Endothelial cell of umbilical vein (primary cell): Measurements from ENCODE around the gene MYO7B. TPM values are rescaled to one million over a fixed set of nuclear protein-coding genes. Genes with fewer than 3 reads are reported as not detected.

Experiments used
- BruUV-seq: library from RNA; stranded (reverse); fragments of 400-500 nt; replicated peaks from 2 replicates; lab custom pipeline; 2021; lab: Mats Ljungman, UMichigan
- CTCF ChIA-PET: fragments of 300-600, 350-600 bp; sonication (Branson Sonifier 250); formaldehyde crosslinking; loops from one replicate; lab custom pipeline; 2021; ENCODE audit warnings: antibody characterized with exemption, inconsistent platforms; lab: Charles Lee
- POLR2A ChIA-PET: fragments of 300-600, 350-600 bp; sonication (Branson Sonifier 250); formaldehyde crosslinking; loops from one replicate; lab custom pipeline; 2021; ENCODE audit warnings: antibody characterized with exemption, inconsistent platforms; lab: Charles Lee
- DNase-seq: peaks from one replicate; pipeline ENCODE4 v3.0.0-alpha.2; 2011; ENCODE audit warnings: low read depth, low spot score
- FAIRE-seq: peaks from 2 replicates; lab custom pipeline; 2011; peaks lifted over from hg19 to GRCh38; lab: Jason Lieb, UNC
- H2AFZ ChIP-seq: 2 replicates; pipeline ENCODE4 v1.6.0; 2012; ENCODE audit warnings: low read depth, low read length, control low read depth, inconsistent platforms
- H3K27ac ChIP-seq: 2 replicates; pipeline ENCODE4 v1.5.1; 2011; ENCODE audit warnings: low read depth, mild to moderate bottlenecking, control low read depth, low read length, moderate library complexity; ENCODE audit not compliant: insufficient read depth
- H3K27me3 ChIP-seq, 2 experiments: 2 replicates each; pipeline versions ENCODE4 v1.6.0 to v1.6.1; 2011; ENCODE audit warnings: low read length in 2 of 2, mixed read lengths in 1 of 2; ENCODE audit not compliant: control insufficient read depth in 2 of 2, insufficient read depth in 2 of 2
- H3K36me3 ChIP-seq, 2 experiments: 2 replicates in 1 of 2; 3 replicates in 1 of 2; pipeline ENCODE4 v1.5.1; 2011; ENCODE audit warnings: low read length in 2 of 2, mild to moderate bottlenecking in 1 of 2, moderate library complexity in 1 of 2; ENCODE audit not compliant: control insufficient read depth in 2 of 2, insufficient read depth in 2 of 2; ENCODE audit errors: extremely low read depth in 1 of 2
- H3K4me1 ChIP-seq: 3 replicates; pipeline ENCODE4 v1.5.1; 2011; ENCODE audit warnings: mild to moderate bottlenecking, low read length; ENCODE audit not compliant: control insufficient read depth, insufficient read depth; ENCODE audit errors: extremely low read depth
- H3K4me2 ChIP-seq: 2 replicates; pipeline ENCODE4 v1.6.1; 2011; ENCODE audit warnings: low read length, control low read depth, mixed read lengths; ENCODE audit not compliant: insufficient read depth
- H3K4me3 ChIP-seq, 3 experiments: fragments of 200-600 bp in 1 of 3; sonication (generic), shearing (Covaris generic) in 1 of 3; replicated peaks in 1 of 3; 2 replicates each; pipeline ENCODE4 v1.5.1; 2011 to 2016; ENCODE audit warnings: control low read depth in 3 of 3, low read length in 3 of 3, mild to moderate bottlenecking in 2 of 3, inconsistent platforms in 1 of 3, low read depth in 1 of 3, moderate library complexity in 1 of 3; ENCODE audit not compliant: insufficient read depth in 1 of 3
- H3K79me2 ChIP-seq: 2 replicates; pipeline ENCODE4 v1.6.0; 2012; ENCODE audit warnings: low read length, inconsistent platforms; ENCODE audit not compliant: control insufficient read depth, insufficient read depth
- H3K9ac ChIP-seq: replicated peaks from 2 replicates; pipeline ENCODE3; 2011; ENCODE audit warnings: low read length, control low read depth; ENCODE audit not compliant: insufficient read depth; ENCODE audit errors: extremely low read depth
- H3K9me1 ChIP-seq: replicated peaks from 3 replicates; pipeline ENCODE4 v1.6.0; 2011; ENCODE audit warnings: mild to moderate bottlenecking, low read length; ENCODE audit not compliant: control insufficient read depth, insufficient read depth; ENCODE audit errors: extremely low read depth
- H3K9me3 ChIP-seq: replicated peaks from 2 replicates; pipeline ENCODE4 v1.5.1; 2012; ENCODE audit warnings: low read length, inconsistent platforms; ENCODE audit not compliant: control insufficient read depth, insufficient read depth
- H4K20me1 ChIP-seq: replicated peaks from 2 replicates; pipeline ENCODE3; 2011; ENCODE audit warnings: mild to moderate bottlenecking, low read length; ENCODE audit not compliant: control insufficient read depth, insufficient read depth; ENCODE audit errors: extremely low read depth
- CTCF ChIP-seq, 2 donors: IDR thresholded peaks; 1 replicate in 1 of 2; 2 replicates in 1 of 2; pipeline ENCODE4 v1.5.1; 2011; ENCODE audit warnings: low read length in 2 of 2, mild to moderate bottlenecking in 2 of 2, moderate library complexity in 2 of 2, control low read depth in 1 of 2, inconsistent platforms in 1 of 2, low read depth in 1 of 2; ENCODE audit not compliant: insufficient read depth in 1 of 2; ENCODE audit errors: extremely low read depth in 1 of 2
- EZH2 ChIP-seq: IDR thresholded peaks from 2 replicates; pipeline ENCODE4 v1.6.1; 2012; ENCODE audit warnings: borderline replicate concordance, low read depth, mild to moderate bottlenecking, moderate library complexity, low read length, inconsistent platforms; ENCODE audit not compliant: severe bottlenecking
- FOS ChIP-seq: IDR thresholded peaks from 2 replicates; pipeline ENCODE4 v1.6.1; 2011; ENCODE audit warnings: mild to moderate bottlenecking, low read length, moderate library complexity, borderline replicate concordance; ENCODE audit not compliant: insufficient read depth
- GATA2 ChIP-seq: IDR thresholded peaks from 2 replicates; pipeline ENCODE4 v1.7.0; 2011; ENCODE audit warnings: low read depth, mild to moderate bottlenecking, moderate library complexity, mixed read lengths, low read length; ENCODE audit not compliant: insufficient read length, insufficient read depth
- JUN ChIP-seq: IDR thresholded peaks from 2 replicates; pipeline ENCODE4 v1.6.1; 2011; ENCODE audit warnings: borderline replicate concordance, low read depth; ENCODE audit not compliant: insufficient read length, insufficient read depth
- MAX ChIP-seq: IDR thresholded peaks from 2 replicates; pipeline ENCODE4 v1.6.1; 2011; ENCODE audit not compliant: insufficient read depth, insufficient read length
- MYC ChIP-seq: IDR thresholded peaks from one replicate; pipeline ENCODE4 v1.6.1; 2011; ENCODE audit warnings: mild to moderate bottlenecking, low read depth, low read length
- POLR2A ChIP-seq: IDR thresholded peaks from 2 replicates; pipeline ENCODE4 v1.6.1; 2012; ENCODE audit warnings: low read depth, mild to moderate bottlenecking, control low read depth, low read length
- POLR2AphosphoS5 ChIP-seq: IDR thresholded peaks from 2 replicates; pipeline ENCODE4 v1.6.1; 2012; ENCODE audit warnings: low read depth, mild to moderate bottlenecking, control low read depth, low read length, moderate library complexity; ENCODE audit not compliant: insufficient read depth
- dilution Hi-C: fragments of 300-500 bp; cut with MboI; formaldehyde crosslinking; loops from one replicate; pipeline ENCODE4 v1.15.0; 2019; ENCODE audit warnings: low sequenced_read_pairs; ENCODE audit not compliant: extremely low pct_ligation_motif_present
- intact Hi-C: fragments of 100-400 bp; cut with micrococcal nuclease; formaldehyde crosslinking; loops from one replicate; pipeline ENCODE4 v1.10.0; 2022
- polyA plus RNA-seq, 4 experiments: library from polyadenylated mRNA; depleted of rRNA in 3 of 4; stranded (reverse) in 3 of 4; unstranded in 1 of 4; fragments of >200 nt; gene quantifications; 2 replicates each; pipeline versions ENCODE4 v1.2.1 to v1.2.3, GENCODE V29; 2011 to 2012; ENCODE audit warnings: missing spikeins in 1 of 4
- total RNA-seq: library from RNA; stranded (reverse); gene quantifications from 2 replicates; pipeline ENCODE4 v1.2.3, GENCODE V29; 2021

Gene MYO7B
- total and polyA plus RNA-seq, 2 donors (not counting 3 experiments of a cell fraction or from before 2014, with no cell fraction given), result 0.17 TPM; not detected in 1

GRCh38 chr2:127683757-127684156, 148.3 kb downstream of the MYO7B start:
- no peak overlapping the region for H3K4me2 ChIP-seq
- dilution Hi-C loops (no loop called here), intact Hi-C loops (no loop called here)
- FAIRE-seq (no peak), DNase-seq (peak; percentile 45)
- no peak overlapping the region for H3K4me3 ChIP-seq
- no peak overlapping the region for H3K27ac ChIP-seq
- no peaks in the 10 kb centered on the region for H4K20me1 ChIP-seq
- no peaks in the 10 kb centered on the region for H3K36me3 ChIP-seq
- H3K9ac ChIP-seq, result no peak overlapping the region
- BruUV-seq, result no TSS peak
- no peaks in the 10 kb centered on the region for H3K9me1 ChIP-seq
- no peak for TF ChIP-seq EZH2
- TF ChIP-seq MYC, result no peak
- no peak for TF ChIP-seq CTCF (IDR thresholded peaks at IDR 0.05; ENCODE audit: extremely low read depth in 1 of 2, insufficient read depth in 1 of 2, low read depth in 1 of 2, low read length in 2 of 2)
- no peak for TF ChIP-seq FOS
- no peak for TF ChIP-seq MAX
- TF ChIP-seq POLR2AphosphoS5, result no peak
- TF ChIP-seq GATA2, result no peak
- no peak for TF ChIP-seq POLR2A
- TF ChIP-seq JUN, result no peak
- no peaks in the 10 kb centered on the region for H3K79me2 ChIP-seq
- no peaks in the 10 kb centered on the region for H3K27me3 ChIP-seq
- H2AFZ ChIP-seq, result peak overlapping the region; percentile 36
- POLR2A ChIA-PET, result no interaction called here
- H3K4me1 ChIP-seq, result peaks cover 12% of the 10 kb centered on the region
- CTCF ChIA-PET, result interaction anchor here (1.1 to 4.7 kb wide), 4 partner anchors 11 to 92 kb away, joined by 3 to 38 read pairs (median 10); no protein-coding TSS in a partner anchor
- no peaks in the 10 kb centered on the region for H3K9me3 ChIP-seq
